Stomach (tissue), 19 donors: ENCODE results near the gene METTL5. TPM values are rescaled to one million over a fixed set of nuclear protein-coding genes. Genes with fewer than 3 reads are reported as not detected.
"Not testable (repeated sequence)": the region's sequence is repeated elsewhere in the genome, so short reads cannot be mapped to it uniquely, and the experiment has no call there.

Experiments used
- DNase-seq, 2 donors: peaks; one replicate each; pipeline versions ENCODE4 v3.0.0 to v3.0.0-alpha.2; 2013 to 2019
- H3K27ac ChIP-seq, 5 donors: fragments of 200-600 bp in 4 of 5; sonication (generic) in 4 of 5; one replicate each; pipeline ENCODE4 v1.5.1; 2013 to 2019; ENCODE audit warnings: mild to moderate bottlenecking in 1 of 5, moderate library complexity in 1 of 5
- H3K27me3 ChIP-seq, 3 donors: fragments of 200-600 bp; sonication (generic); one replicate each; pipeline ENCODE4 v1.5.1; 2017 to 2019; ENCODE audit warnings: mixed run types in 1 of 3
- H3K36me3 ChIP-seq, 4 donors: fragments of 200-600 bp; sonication (generic); 1 replicate in 3 of 4; 2 replicates in 1 of 4; pipeline ENCODE4 v1.5.1; 2016 to 2019
- H3K4me1 ChIP-seq, 4 donors: fragments of 200-600 bp; sonication (generic); one replicate each; pipeline ENCODE4 v1.5.1; 2016 to 2019
- H3K4me3 ChIP-seq, 4 donors: fragments of 200-600 bp; sonication (generic) in 3 of 4; one replicate each; pipeline ENCODE4 v1.5.1; 2016 to 2019; ENCODE audit warnings: mild to moderate bottlenecking in 1 of 4
- H3K9me3 ChIP-seq, 4 donors: fragments of 200-600 bp; sonication (generic); one replicate each; pipeline ENCODE4 v1.5.1; 2016 to 2019
- EP300 ChIP-seq: sonication (generic); formaldehyde crosslinking; IDR thresholded peaks from one replicate; pipeline ENCODE4 v1.6.1; 2017; ENCODE audit warnings: antibody characterized with exemption
- POLR2A ChIP-seq, 4 donors: fragments of 450-650 bp; IDR thresholded peaks; one replicate each; pipeline ENCODE4 v1.6.1; 2016; ENCODE audit warnings: antibody characterized with exemption in 4 of 4, control low read depth in 2 of 4, mild to moderate bottlenecking in 1 of 4, moderate library complexity in 1 of 4
- POLR2AphosphoS5 ChIP-seq, 3 donors: sonication (generic); formaldehyde crosslinking; IDR thresholded peaks; one replicate each; pipeline ENCODE4 v1.6.1; 2016; ENCODE audit warnings: antibody characterized with exemption in 3 of 3
- WGBS, 5 donors: extraction: QIAGEN DNeasy Blood & Tissue Kit in 3 of 5; methylation state at CpG; one replicate each; pipeline versions ENCODE4 v1.1.5 to v1.1.7; 2013 to 2018; 5-methylcytosine and 5-hydroxymethylcytosine counted together
- intact Hi-C: fragments of 100-400 bp; cut with DNase I; formaldehyde crosslinking; loops from one replicate; pipeline ENCODE4 v1.15.1; 2023; ENCODE audit warnings: low total_unique reads
- long read RNA-seq, 10 donors: transcript quantifications; one replicate each; lab custom pipeline, GENCODE V29; 2026
- polyA plus RNA-seq, 3 donors: library from polyadenylated mRNA; stranded (reverse); fragments of 200-250 nt; gene quantifications; one replicate each; pipeline ENCODE4 v1.2.3, GENCODE V29; 2013
- total RNA-seq, 5 donors: library from RNA; depleted of rRNA; stranded (reverse); fragments of >200 nt; gene quantifications; one replicate each; pipeline versions ENCODE4 v1.1.0 to v1.2.3, GENCODE V29; 2014 to 2016
- TF ChIP-seq, protein P1 (sequence below), 7 experiments: fragments of 450-650 bp in 4 of 7; fragments of 200-600 bp in 3 of 7; sonication (generic) in 3 of 7; IDR thresholded peaks; one replicate each; pipeline ENCODE4 v1.5.1; 2016 to 2019; ENCODE audit warnings: antibody characterized with exemption in 7 of 7, control low read depth in 2 of 7, mild to moderate bottlenecking in 1 of 7
- donor health status: healthy with polysubstance abuse.
- donor health status: Bipolar disorder and iron deficiency.
- donor health status: healthy.

The METTL5 gene
- total RNA-seq = 10 to 100 TPM in 4 of 5 donors, 1 to 10 TPM in 1; 1.4 to 46.9 (median 36.0) TPM
- 10 to 100 TPM; 61.6 to 87.2 (median 71.3) TPM for polyA plus RNA-seq
- long read RNA-seq, donor 1, transcript METTL5-206 (8 exons, 880 nt) = major isoform, 6 of 193 reads
- long read RNA-seq, donor 1, partial matches to known transcripts = 160 of 193 reads
- long read RNA-seq, donor 1, other reads (novel, unspliced or antisense) = 25 of 193 reads
- long read RNA-seq, donor 2, transcript METTL5-201 (7 exons, 1,010 nt) = major isoform, 5 of 208 reads
- long read RNA-seq, donor 2, partial matches to known transcripts = 196 of 208 reads
- long read RNA-seq, donor 2, other reads (novel, unspliced or antisense) = 0 of 208 reads
- long read RNA-seq, donor 3, partial matches to known transcripts = 0 of 6 reads
- long read RNA-seq, donor 3, other reads (novel, unspliced or antisense) = 0 of 6 reads
- long read RNA-seq, donor 4, partial matches to known transcripts = 0 of 3 reads
- long read RNA-seq, donor 4, other reads (novel, unspliced or antisense) = 0 of 3 reads
- long read RNA-seq, donor 5, transcript METTL5-203 (8 exons, 800 nt) = minor isoform, 6 of 264 reads
- long read RNA-seq, donor 5, transcript METTL5-206 (8 exons, 880 nt) = major isoform, 8 of 264 reads
- long read RNA-seq, donor 5, partial matches to known transcripts = 205 of 264 reads
- long read RNA-seq, donor 5, other reads (novel, unspliced or antisense) = 43 of 264 reads
- long read RNA-seq, donor 6 = 0 reads
- long read RNA-seq, donor 7, transcript METTL5-203 (8 exons, 800 nt) = minor isoform, 6 of 26 reads
- long read RNA-seq, donor 7, transcript METTL5-206 (8 exons, 880 nt) = major isoform, 16 of 26 reads
- long read RNA-seq, donor 7, partial matches to known transcripts = 0 of 26 reads
- long read RNA-seq, donor 7, other reads (novel, unspliced or antisense) = 0 of 26 reads
- long read RNA-seq, donor 8, partial matches to known transcripts = 0 of 9 reads
- long read RNA-seq, donor 8, other reads (novel, unspliced or antisense) = 0 of 9 reads
- long read RNA-seq, donor 9, transcript METTL5-206 (8 exons, 880 nt) = major isoform, 8 of 18 reads
- long read RNA-seq, donor 9, transcript METTL5-203 (8 exons, 800 nt) = minor isoform, 6 of 18 reads
- long read RNA-seq, donor 9, partial matches to known transcripts = 0 of 18 reads
- long read RNA-seq, donor 9, other reads (novel, unspliced or antisense) = 0 of 18 reads
- long read RNA-seq, donor 10, transcript METTL5-201 (7 exons, 1,010 nt) = major isoform, 5 of 8 reads
- long read RNA-seq, donor 10, partial matches to known transcripts = 0 of 8 reads
- long read RNA-seq, donor 10, other reads (novel, unspliced or antisense) = 0 of 8 reads

DNA sequence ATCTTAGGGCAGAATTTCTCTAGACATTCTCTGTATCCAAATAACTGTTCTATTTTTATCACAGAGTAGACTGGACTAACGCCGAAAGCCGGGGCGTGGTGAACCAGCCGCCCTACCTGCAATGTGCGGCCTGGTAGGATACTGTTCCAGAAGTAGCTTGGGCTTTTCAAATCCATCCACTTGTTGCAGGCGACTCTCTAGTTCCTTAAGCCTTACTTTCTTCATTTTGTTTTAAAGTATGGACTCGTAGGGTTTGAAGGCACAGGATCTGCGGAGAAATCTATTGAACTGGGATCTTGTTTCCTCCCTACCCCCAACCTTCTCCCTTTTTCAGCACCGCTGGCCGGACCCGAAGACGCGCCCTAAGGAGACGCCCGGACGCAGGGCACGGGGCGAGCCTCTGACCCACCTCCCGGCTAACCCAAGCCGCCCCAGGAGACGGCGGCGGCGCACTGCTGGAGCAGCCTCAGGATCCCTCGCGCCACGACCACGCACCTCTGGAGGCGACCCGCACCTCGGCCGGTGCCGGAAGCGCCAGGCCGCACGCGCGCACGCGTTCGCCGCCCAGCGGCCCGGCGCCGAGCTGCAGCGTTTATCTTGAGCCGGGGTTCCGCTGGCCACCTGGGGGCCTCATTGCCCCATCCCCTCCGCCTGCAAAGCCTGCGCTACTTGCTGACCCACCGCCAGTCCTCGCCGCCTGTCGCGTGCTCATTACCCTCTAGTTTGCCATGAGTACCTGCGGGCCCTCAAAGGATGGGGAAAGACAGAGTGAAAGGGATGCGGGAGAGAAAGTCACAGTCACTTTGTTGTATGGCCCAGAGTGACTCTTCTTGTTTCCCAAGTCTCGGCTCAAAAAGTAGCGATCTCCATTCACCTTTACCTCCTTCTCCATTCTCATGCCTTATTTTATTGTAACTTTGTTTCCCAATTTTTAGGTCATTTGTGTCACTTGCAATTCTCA is at the start of gene METTL5:
Gene METTL5 (minus strand): TSS at position 533 of the 961 bp plus-strand sequence. CDS start 308 bp downstream, at position 225.
- Histone ChIP-seq H3K4me3 (peak within 1 kb of the TSS; percentile 64 to 81 (median 72)), H3K27me3 (no peaks in the 10 kb centered on the region), H3K4me1 (peaks cover 24 to 75% (median 57%) of the 10 kb centered on the region in 4 donors), H3K9me3 (no peaks in the 10 kb centered on the region), H3K27ac (peak within 1 kb of the TSS; percentile 77 to 87 (median 86)), H3K36me3 (peaks cover 0 to 18% (median 9%) of the 10 kb centered on the region in 4 donors)
- DNase-seq = peak; percentile 85 to 94
- WGBS, 5 donors = 1 to 4% (median 2%) methylated on average over 41 to 61 of the region's 61 CpGs
- TF ChIP-seq, protein P1, sequence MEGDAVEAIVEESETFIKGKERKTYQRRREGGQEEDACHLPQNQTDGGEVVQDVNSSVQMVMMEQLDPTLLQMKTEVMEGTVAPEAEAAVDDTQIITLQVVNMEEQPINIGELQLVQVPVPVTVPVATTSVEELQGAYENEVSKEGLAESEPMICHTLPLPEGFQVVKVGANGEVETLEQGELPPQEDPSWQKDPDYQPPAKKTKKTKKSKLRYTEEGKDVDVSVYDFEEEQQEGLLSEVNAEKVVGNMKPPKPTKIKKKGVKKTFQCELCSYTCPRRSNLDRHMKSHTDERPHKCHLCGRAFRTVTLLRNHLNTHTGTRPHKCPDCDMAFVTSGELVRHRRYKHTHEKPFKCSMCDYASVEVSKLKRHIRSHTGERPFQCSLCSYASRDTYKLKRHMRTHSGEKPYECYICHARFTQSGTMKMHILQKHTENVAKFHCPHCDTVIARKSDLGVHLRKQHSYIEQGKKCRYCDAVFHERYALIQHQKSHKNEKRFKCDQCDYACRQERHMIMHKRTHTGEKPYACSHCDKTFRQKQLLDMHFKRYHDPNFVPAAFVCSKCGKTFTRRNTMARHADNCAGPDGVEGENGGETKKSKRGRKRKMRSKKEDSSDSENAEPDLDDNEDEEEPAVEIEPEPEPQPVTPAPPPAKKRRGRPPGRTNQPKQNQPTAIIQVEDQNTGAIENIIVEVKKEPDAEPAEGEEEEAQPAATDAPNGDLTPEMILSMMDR (IDR thresholded peaks at IDR 0.05) = peak in 5 of 7 experiments; percentile 62 to 94 (median 91)
- TF ChIP-seq POLR2AphosphoS5 (IDR thresholded peaks at IDR 0.05) (peak; percentile 10 to 84 (median 74)), POLR2A (IDR thresholded peaks at IDR 0.05) (no peak), EP300 (no peak)
- intact Hi-C loops = loop anchor here (5.0 kb wide), 1 partner anchor 103 kb away; no protein-coding TSS in a partner anchor

DNA sequence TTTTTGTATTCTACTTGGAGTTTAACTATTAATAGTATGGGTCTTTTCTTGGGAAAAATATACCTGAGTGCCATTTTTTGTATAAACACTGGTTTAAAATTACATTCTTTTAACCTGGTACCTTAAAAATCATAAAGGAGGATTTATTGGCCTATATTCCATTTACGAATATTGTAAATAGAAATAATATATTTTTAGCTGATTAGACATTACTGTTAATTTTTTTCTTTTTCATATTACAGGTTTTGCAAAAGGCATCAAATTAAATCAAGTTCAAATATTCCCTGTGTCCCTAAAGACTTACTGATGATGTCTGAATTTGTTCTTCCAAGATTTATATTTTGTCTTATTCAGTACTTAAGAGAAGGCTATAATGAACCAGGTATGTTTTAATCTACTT is 47.3 kb upstream of the METTL5 start:
- Histone ChIP-seq H3K9me3 (no peaks in the 10 kb centered on the region), H3K27ac (no peak overlapping the region), H3K4me1 (peaks cover 0 to 14% (median 0%) of the 10 kb centered on the region in 4 donors), H3K27me3 (no peaks in the 10 kb centered on the region), H3K36me3 (peaks cover 0 to 24% (median 16%) of the 10 kb centered on the region in 4 donors), H3K4me3 (no peak overlapping the region)
- DNase-seq = no peak
- no peak for TF ChIP-seq POLR2A (IDR thresholded peaks at IDR 0.05)
- TF ChIP-seq POLR2AphosphoS5 (IDR thresholded peaks at IDR 0.05) = no peak
- TF ChIP-seq EP300 = no peak
- TF ChIP-seq, protein P1 (IDR thresholded peaks at IDR 0.05) = no peak
- WGBS, 5 donors = 87 to 98% (median 97%) methylated on average over 1 of the region's 1 CpG
- intact Hi-C loops = no loop called here

DNA sequence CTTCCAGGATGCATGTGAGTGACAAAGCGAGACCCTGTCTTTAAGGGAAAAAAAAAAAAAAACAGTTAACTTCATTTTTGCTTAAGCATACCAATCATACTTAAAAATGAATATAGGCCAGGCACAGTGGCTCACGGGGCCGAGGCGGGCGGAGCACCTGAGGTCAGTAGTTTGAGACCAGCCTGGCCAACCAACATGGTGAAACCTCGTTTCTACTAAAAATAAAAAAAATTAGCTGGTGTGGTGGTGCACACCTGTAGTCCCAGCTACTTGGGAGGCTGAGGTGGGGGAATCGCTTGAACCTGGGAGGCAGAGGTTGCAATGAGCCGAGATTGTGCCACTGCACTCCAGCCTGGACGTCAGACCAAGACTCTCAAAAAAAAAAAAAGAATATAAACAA is 46.7 kb upstream of the METTL5 start:
- intact Hi-C loops, H3K27me3 ChIP-seq, H3K27ac ChIP-seq, DNase-seq, H3K4me3 ChIP-seq, H3K9me3 ChIP-seq: not testable (repeated sequence)
- WGBS, 5 donors = 79 to 88% (median 84%) methylated on average over 9 of the region's 9 CpGs
- Histone ChIP-seq H3K36me3 (peaks cover 0 to 18% (median 10%) of the 10 kb centered on the region in 4 donors), H3K4me1 (peaks cover 0 to 14% (median 0%) of the 10 kb centered on the region in 4 donors)

DNA sequence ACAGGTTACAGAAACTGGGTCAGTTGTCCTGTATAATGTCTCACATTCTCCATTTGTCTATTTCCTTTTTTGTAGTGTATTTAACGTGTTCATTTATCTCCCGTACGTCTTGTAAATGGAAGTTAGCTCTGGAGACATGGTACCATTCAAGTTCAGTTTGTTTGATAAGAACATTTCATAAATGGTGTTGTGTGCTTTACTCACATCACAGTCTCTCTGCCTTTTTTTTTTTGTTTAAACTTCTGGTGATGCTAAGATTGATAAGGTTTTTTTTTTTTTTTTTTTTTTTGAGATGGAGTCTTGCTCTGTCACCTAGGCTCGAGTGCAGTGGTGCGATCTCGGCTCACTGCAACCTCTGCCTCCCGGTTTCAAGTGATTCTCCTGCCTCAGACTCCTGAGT is 44.2 kb upstream of the METTL5 start:
- no peaks in the 10 kb centered on the region for H3K27me3 ChIP-seq
- H3K9me3 ChIP-seq = no peaks in the 10 kb centered on the region
- no peak for TF ChIP-seq POLR2AphosphoS5 (IDR thresholded peaks at IDR 0.05)
- TF ChIP-seq EP300 = no peak
- TF ChIP-seq, protein P1 (IDR thresholded peaks at IDR 0.05) = no peak
- no peak for TF ChIP-seq POLR2A (IDR thresholded peaks at IDR 0.05)
- intact Hi-C loops = no loop called here
- peaks cover 0 to under 1% (median 0%) of the 10 kb centered on the region in 4 donors for H3K36me3 ChIP-seq
- DNase-seq = no peak
- WGBS, 5 donors = 68 to 85% (median 82%) methylated on average over 7 of the region's 7 CpGs
- H3K4me1 ChIP-seq = peaks cover 0 to 16% (median 3%) of the 10 kb centered on the region in 4 donors
- H3K4me3 ChIP-seq = no peak overlapping the region
- H3K27ac ChIP-seq = no peak overlapping the region
